ENCODE measurements around the gene SFTPA1. TPM values are rescaled to one million over a fixed set of nuclear protein-coding genes. Genes with fewer than 3 reads are reported as not detected.
"Not testable (repeated sequence)": the region's sequence is repeated elsewhere in the genome, so short reads cannot be mapped to it uniquely, and the experiment has no call there.

SFTPA1 gene
- total RNA-seq, 2 donors from 2014 or later = not detected

- no peaks in the 10 kb centered on the region for H3K27me3 ChIP-seq (replicated peaks; ENCODE audit: insufficient read depth)
- H3K4me3 ChIP-seq = no peak overlapping the region
- H3K9me3 ChIP-seq = no peaks in the 10 kb centered on the region
- ATAC-seq (ENCODE audit: insufficient number of reproducible peaks, low FRiP score, low read depth) (no peak), DNase-seq (ENCODE audit: low spot score) (no peak)
- no peak for TF ChIP-seq CTCF (IDR thresholded peaks at IDR 0.05)
- no peaks in the 10 kb centered on the region for H3K36me3 ChIP-seq
- H3K27ac ChIP-seq = no peak overlapping the region
- no peaks in the 10 kb centered on the region for H3K4me1 ChIP-seq (ENCODE audit: control insufficient read depth in 1 of 2, low read depth in 2 of 2)
Observed at GRCh38 chr10:79586933-79587332, 23.8 kb upstream of the SFTPA1 start.

- DNase-seq (ENCODE audit: low spot score) (no peak), ATAC-seq (ENCODE audit: insufficient number of reproducible peaks, low FRiP score, low read depth) (no peak)
- Histone ChIP-seq H3K4me1 (ENCODE audit: control insufficient read depth in 1 of 2, low read depth in 2 of 2) (no peaks in the 10 kb centered on the region), H3K27ac (no peak overlapping the region), H3K36me3 (no peaks in the 10 kb centered on the region), H3K9me3 (no peaks in the 10 kb centered on the region), H3K27me3 (replicated peaks; ENCODE audit: insufficient read depth) (no peaks in the 10 kb centered on the region), H3K4me3 (no peak overlapping the region)
- TF ChIP-seq CTCF (IDR thresholded peaks at IDR 0.05) = no peak
Observed at GRCh38 chr10:79588800-79589199, 21.9 kb upstream of the SFTPA1 start.

DNA sequence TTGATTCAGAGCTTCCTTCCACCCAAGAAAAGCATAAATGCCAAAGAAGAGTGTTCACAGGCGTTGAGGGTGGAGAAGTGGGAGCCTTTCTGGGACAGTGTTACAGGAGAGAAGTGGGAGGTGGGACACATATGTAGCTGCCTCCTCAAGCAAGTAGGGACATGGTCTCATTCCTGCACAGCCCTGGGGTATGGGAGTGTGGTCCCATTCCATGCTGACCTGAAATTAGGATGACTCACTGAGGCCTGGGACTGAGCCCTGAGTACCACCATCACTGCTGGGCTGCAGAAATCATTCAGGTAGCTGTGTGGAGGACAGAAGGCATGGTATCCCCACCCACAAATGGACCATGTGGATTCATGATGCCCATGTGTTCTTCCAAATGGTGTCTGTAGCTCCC, 17.4 kb upstream of the SFTPA1 start:
- Histone ChIP-seq H3K27me3 (replicated peaks; ENCODE audit: insufficient read depth) (no peaks in the 10 kb centered on the region), H3K4me3 (no peak overlapping the region), H3K36me3 (no peaks in the 10 kb centered on the region), H3K9me3 (no peaks in the 10 kb centered on the region), H3K27ac (no peak overlapping the region), H3K4me1 (ENCODE audit: control insufficient read depth in 1 of 2, low read depth in 2 of 2) (no peaks in the 10 kb centered on the region)
- ATAC-seq (ENCODE audit: insufficient number of reproducible peaks, low FRiP score, low read depth) = no peak
- no peak for TF ChIP-seq CTCF (IDR thresholded peaks at IDR 0.05)
- DNase-seq (ENCODE audit: low spot score) = no peak

DNA sequence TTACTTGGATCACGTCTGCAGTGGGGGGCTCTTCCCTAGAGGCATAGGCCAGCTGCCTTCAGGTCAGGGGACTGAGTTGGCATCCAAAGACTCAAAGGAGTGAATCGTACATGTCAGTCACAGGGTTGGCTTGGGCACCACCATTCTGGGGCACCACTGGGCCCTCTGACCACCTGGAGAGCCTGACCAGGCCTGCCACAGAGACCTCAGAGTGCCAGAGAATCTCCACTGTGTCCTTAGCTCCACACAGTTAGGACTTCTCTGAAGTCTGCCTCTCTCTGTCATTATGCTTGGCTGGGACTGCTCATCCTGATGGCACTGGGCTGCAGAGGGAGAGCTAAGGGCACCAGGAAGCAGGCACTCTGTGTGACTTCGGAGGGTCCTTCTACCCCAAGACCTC, 16.2 kb upstream of the SFTPA1 start:
- not testable (repeated sequence) for H3K27ac ChIP-seq; H3K9me3 ChIP-seq; H3K36me3 ChIP-seq; H3K27me3 ChIP-seq (replicated peaks; ENCODE audit: insufficient read depth); H3K4me3 ChIP-seq; H3K4me1 ChIP-seq (ENCODE audit: control insufficient read depth in 1 of 2, low read depth in 2 of 2); ATAC-seq (ENCODE audit: insufficient number of reproducible peaks, low FRiP score, low read depth); DNase-seq (ENCODE audit: low spot score)

- no peak overlapping the region for H3K4me3 ChIP-seq
- H3K27ac ChIP-seq = no peak overlapping the region
- H3K36me3 ChIP-seq = no peaks in the 10 kb centered on the region
- H3K27me3 ChIP-seq (replicated peaks; ENCODE audit: insufficient read depth) = no peaks in the 10 kb centered on the region
- no peaks in the 10 kb centered on the region for H3K9me3 ChIP-seq
- DNase-seq (ENCODE audit: low spot score) (no peak), ATAC-seq (ENCODE audit: insufficient number of reproducible peaks, low FRiP score, low read depth) (no peak)
- no peaks in the 10 kb centered on the region for H3K4me1 ChIP-seq (ENCODE audit: control insufficient read depth in 1 of 2, low read depth in 2 of 2)
- no peak for TF ChIP-seq CTCF (IDR thresholded peaks at IDR 0.05)
Observed at GRCh38 chr10:79595510-79595909, 15.2 kb upstream of the SFTPA1 start.

GRCh38 chr10:79599644-79600043, 11.1 kb upstream of the SFTPA1 start:
- not testable (repeated sequence) for H3K4me1 ChIP-seq (ENCODE audit: control insufficient read depth in 1 of 2, low read depth in 2 of 2); ATAC-seq (ENCODE audit: insufficient number of reproducible peaks, low FRiP score, low read depth); DNase-seq (ENCODE audit: low spot score); H3K27ac ChIP-seq; H3K36me3 ChIP-seq; H3K27me3 ChIP-seq (replicated peaks; ENCODE audit: insufficient read depth); H3K9me3 ChIP-seq; H3K4me3 ChIP-seq
